Liver (tissue), 3 donors: ENCODE results near the gene TRMT11.

ENCODE experiments used
- EGR1 ChIP-seq, 2 donors: IDR thresholded peaks; 2 replicates each; pipeline ENCODE4 v1.6.1; 2016 to 2018; ENCODE audit warnings: antibody characterized with exemption in 2 of 2, low read depth in 2 of 2
- FOXA1 ChIP-seq: IDR thresholded peaks from 2 replicates; pipeline ENCODE4 v1.6.1; 2016; ENCODE audit warnings: antibody characterized with exemption
- GABPA ChIP-seq, 2 donors: IDR thresholded peaks in 1 of 2; conservative IDR thresholded peaks in 1 of 2; 2 replicates each; pipeline ENCODE4 v1.6.1; 2016; ENCODE audit warnings: antibody characterized with exemption in 2 of 2, mild to moderate bottlenecking in 1 of 2, moderate library complexity in 1 of 2
- HNF4G ChIP-seq: IDR thresholded peaks from 2 replicates; pipeline ENCODE4 v1.6.1; 2016; ENCODE audit warnings: antibody characterized with exemption
- JUND ChIP-seq, 2 donors: IDR thresholded peaks; 2 replicates each; pipeline ENCODE4 v1.6.1; 2016; ENCODE audit warnings: antibody characterized with exemption in 2 of 2
- RAD21 ChIP-seq, 2 donors: IDR thresholded peaks; 2 replicates each; pipeline ENCODE4 v1.6.1; 2016; ENCODE audit warnings: antibody characterized with exemption in 2 of 2, mild to moderate bottlenecking in 2 of 2
- RXRA ChIP-seq, 2 donors: IDR thresholded peaks; 2 replicates each; pipeline ENCODE4 v1.6.1; 2017 to 2018; ENCODE audit warnings: antibody characterized with exemption in 2 of 2, mild to moderate bottlenecking in 1 of 2
- TAF1 ChIP-seq: conservative IDR thresholded peaks from 2 replicates; pipeline ENCODE4 v1.6.1; 2016; ENCODE audit warnings: antibody characterized with exemption, mild to moderate bottlenecking
- YY1 ChIP-seq: IDR thresholded peaks from 2 replicates; pipeline ENCODE4 v1.6.1; 2016; ENCODE audit warnings: antibody characterized with exemption, mild to moderate bottlenecking
- TF ChIP-seq, protein P1 (sequence below): fragments of 150-350 bp; IDR thresholded peaks from 2 replicates; pipeline ENCODE4 v1.5.1; 2017; ENCODE audit warnings: improper control_type of control experiment, low read depth, low read length; ENCODE audit not compliant: missing input control
- TF ChIP-seq, protein P2 (sequence below): IDR thresholded peaks from 2 replicates; pipeline ENCODE4 v1.6.1; 2016; ENCODE audit warnings: antibody characterized with exemption
- TF ChIP-seq, protein P3 (sequence below): IDR thresholded peaks from 2 replicates; pipeline ENCODE4 v1.6.1; 2016; ENCODE audit warnings: antibody characterized with exemption
- TF ChIP-seq, protein P4 (sequence below): IDR thresholded peaks from 2 replicates; pipeline ENCODE4 v1.6.1; 2016; ENCODE audit warnings: antibody characterized with exemption, mild to moderate bottlenecking
- TF ChIP-seq, protein P5 (sequence below): IDR thresholded peaks from 2 replicates; pipeline ENCODE4 v1.6.1; 2016; ENCODE audit warnings: antibody characterized with exemption
- donor health status: healthy.
- donor health status: healthy.

DNA sequence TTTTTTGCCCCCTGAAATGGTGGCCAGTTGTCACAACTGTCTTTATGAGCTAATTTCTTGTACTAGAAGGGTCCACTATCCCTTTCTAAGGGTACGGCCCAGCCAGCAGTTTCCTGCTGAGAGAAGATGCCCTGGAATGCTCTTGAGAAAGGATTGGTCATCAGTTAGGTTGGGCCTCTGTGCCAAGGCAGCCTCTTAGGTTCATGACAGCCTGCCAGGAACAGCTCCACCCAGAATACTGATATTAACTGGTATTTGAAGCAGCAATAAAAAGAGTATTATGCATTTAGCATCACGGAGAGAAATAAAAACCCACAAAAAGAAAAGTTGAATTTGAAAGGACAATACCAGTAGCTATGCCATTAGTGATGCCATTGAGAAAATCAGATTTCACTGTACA, 38.7 kb upstream of the TRMT11 start:
- TF ChIP-seq, protein P1, sequence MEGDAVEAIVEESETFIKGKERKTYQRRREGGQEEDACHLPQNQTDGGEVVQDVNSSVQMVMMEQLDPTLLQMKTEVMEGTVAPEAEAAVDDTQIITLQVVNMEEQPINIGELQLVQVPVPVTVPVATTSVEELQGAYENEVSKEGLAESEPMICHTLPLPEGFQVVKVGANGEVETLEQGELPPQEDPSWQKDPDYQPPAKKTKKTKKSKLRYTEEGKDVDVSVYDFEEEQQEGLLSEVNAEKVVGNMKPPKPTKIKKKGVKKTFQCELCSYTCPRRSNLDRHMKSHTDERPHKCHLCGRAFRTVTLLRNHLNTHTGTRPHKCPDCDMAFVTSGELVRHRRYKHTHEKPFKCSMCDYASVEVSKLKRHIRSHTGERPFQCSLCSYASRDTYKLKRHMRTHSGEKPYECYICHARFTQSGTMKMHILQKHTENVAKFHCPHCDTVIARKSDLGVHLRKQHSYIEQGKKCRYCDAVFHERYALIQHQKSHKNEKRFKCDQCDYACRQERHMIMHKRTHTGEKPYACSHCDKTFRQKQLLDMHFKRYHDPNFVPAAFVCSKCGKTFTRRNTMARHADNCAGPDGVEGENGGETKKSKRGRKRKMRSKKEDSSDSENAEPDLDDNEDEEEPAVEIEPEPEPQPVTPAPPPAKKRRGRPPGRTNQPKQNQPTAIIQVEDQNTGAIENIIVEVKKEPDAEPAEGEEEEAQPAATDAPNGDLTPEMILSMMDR, result no peak
- TF ChIP-seq, protein P2, sequence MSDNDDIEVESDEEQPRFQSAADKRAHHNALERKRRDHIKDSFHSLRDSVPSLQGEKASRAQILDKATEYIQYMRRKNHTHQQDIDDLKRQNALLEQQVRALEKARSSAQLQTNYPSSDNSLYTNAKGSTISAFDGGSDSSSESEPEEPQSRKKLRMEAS, result no peak
- TF ChIP-seq RAD21 (IDR thresholded peaks at IDR 0.05) (no peak), JUND (IDR thresholded peaks at IDR 0.05) (no peak), YY1 (no peak), FOXA1 (no peak), GABPA (IDR thresholded peaks at IDR 0.05 in 1 of 2, conservative IDR thresholded peaks at IDR 0.05 in 1 of 2) (no peak), EGR1 (IDR thresholded peaks at IDR 0.05; ENCODE audit: low read depth in 2 of 2) (no peak), TAF1 (no peak), HNF4G (no peak), RXRA (IDR thresholded peaks at IDR 0.05) (no peak)
- TF ChIP-seq, protein P3, sequence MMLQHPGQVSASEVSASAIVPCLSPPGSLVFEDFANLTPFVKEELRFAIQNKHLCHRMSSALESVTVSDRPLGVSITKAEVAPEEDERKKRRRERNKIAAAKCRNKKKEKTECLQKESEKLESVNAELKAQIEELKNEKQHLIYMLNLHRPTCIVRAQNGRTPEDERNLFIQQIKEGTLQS, result no peak
- TF ChIP-seq, protein P4, sequence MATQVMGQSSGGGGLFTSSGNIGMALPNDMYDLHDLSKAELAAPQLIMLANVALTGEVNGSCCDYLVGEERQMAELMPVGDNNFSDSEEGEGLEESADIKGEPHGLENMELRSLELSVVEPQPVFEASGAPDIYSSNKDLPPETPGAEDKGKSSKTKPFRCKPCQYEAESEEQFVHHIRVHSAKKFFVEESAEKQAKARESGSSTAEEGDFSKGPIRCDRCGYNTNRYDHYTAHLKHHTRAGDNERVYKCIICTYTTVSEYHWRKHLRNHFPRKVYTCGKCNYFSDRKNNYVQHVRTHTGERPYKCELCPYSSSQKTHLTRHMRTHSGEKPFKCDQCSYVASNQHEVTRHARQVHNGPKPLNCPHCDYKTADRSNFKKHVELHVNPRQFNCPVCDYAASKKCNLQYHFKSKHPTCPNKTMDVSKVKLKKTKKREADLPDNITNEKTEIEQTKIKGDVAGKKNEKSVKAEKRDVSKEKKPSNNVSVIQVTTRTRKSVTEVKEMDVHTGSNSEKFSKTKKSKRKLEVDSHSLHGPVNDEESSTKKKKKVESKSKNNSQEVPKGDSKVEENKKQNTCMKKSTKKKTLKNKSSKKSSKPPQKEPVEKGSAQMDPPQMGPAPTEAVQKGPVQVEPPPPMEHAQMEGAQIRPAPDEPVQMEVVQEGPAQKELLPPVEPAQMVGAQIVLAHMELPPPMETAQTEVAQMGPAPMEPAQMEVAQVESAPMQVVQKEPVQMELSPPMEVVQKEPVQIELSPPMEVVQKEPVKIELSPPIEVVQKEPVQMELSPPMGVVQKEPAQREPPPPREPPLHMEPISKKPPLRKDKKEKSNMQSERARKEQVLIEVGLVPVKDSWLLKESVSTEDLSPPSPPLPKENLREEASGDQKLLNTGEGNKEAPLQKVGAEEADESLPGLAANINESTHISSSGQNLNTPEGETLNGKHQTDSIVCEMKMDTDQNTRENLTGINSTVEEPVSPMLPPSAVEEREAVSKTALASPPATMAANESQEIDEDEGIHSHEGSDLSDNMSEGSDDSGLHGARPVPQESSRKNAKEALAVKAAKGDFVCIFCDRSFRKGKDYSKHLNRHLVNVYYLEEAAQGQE, result no peak
- TF ChIP-seq, protein P5, sequence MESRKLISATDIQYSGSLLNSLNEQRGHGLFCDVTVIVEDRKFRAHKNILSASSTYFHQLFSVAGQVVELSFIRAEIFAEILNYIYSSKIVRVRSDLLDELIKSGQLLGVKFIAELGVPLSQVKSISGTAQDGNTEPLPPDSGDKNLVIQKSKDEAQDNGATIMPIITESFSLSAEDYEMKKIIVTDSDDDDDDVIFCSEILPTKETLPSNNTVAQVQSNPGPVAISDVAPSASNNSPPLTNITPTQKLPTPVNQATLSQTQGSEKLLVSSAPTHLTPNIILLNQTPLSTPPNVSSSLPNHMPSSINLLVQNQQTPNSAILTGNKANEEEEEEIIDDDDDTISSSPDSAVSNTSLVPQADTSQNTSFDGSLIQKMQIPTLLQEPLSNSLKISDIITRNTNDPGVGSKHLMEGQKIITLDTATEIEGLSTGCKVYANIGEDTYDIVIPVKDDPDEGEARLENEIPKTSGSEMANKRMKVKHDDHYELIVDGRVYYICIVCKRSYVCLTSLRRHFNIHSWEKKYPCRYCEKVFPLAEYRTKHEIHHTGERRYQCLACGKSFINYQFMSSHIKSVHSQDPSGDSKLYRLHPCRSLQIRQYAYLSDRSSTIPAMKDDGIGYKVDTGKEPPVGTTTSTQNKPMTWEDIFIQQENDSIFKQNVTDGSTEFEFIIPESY, result no peak
